CD4-positive, alpha-beta T cell treated with Interleukin-4 for 1 hour (primary cell): ENCODE measurements around the gene TECR.
A peak's percentile ranks its signal among the peaks of the same experiment; 100 is the strongest.
"Not testable (repeated sequence)": the region's sequence is repeated elsewhere in the genome, so short reads cannot be mapped to it uniquely, and the experiment has no call there.

Experiments used
- DNase-seq, 2 donors: peaks; one replicate each; pipeline ENCODE4 v3.0.0-alpha.2; 2020 to 2022

TECR gene, protein sequence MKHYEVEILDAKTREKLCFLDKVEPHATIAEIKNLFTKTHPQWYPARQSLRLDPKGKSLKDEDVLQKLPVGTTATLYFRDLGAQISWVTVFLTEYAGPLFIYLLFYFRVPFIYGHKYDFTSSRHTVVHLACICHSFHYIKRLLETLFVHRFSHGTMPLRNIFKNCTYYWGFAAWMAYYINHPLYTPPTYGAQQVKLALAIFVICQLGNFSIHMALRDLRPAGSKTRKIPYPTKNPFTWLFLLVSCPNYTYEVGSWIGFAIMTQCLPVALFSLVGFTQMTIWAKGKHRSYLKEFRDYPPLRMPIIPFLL

DNA sequence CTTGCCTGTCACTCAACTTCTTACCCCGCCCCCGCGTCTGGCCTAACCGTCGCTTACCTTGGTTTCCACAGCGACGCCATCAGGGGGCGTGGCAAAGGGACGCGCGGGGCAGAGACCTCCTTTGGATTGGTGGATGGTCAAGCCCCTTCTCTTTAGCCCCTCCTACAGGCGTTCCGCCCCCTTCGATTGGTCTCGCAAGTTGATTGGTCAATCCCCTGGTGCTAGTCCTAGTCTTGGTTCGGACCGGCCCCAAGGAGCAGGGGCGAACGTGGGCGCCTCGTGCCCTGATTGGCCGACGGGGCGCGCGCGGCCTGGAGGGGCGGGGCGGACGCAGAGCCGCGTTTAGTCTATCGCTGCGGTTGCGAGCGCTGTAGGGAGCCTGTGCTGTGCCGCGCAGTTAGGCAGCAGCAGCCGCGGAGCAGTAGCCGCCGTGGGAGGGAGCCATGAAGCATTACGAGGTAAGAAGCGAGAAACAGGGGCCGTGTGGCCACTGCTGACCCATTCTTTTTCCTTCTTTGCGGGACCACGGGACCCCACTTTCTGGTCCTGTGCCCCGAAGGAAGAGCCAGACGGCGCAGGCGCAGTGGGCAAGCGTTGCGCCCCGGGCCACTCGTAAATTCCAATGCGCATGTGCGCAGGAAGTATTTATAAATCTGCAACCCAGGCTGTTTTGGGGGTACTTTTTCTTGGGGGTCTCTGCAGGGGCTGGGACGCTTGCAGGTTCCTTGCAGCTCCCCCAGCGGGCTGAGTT is at the start of gene TECR:
Gene TECR, plus strand, starts transcription at position 341 of the 751 bp plus-strand sequence. Its CDS starts 103 bp downstream, at position 444.
- peak; percentile 100 for DNase-seq

DNA sequence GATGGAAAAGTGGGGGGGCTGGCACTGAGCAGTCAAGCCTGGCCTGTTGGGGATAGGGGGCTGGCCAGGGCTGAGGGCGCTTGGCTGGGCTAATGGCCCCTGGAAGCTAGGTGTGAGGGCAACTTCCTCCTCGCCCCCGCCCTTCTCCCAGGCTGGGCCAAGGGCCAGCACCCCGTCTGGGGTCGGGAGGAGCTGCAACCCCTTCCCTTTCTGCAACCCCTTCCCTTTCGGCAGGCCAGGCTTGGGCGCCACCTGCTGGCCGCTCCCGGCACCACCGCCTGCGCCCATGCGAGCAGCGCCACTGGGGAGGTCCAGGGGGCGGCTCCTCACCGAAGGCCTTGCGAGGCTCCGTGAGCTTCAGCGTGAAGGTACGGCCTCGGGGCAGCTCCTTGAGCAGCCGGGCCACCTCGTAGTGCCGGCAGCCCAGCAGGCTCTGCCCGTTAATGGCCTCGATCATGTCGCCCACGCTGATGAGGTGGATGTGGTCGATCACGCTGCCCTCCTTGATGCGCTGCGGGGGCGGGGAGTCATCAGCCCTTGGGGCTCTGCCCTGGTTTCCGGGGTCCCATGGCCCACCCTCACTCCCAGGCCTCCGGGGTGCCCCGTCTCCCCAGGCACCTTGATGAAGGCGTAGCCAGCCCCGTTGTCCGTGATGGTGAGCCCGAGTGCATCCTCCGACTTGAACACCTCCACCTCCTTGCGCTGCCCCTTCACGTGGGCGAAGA is 49.3 kb upstream of the TECR start:
- DNase-seq, result peak; percentile 60 to 71

DNA sequence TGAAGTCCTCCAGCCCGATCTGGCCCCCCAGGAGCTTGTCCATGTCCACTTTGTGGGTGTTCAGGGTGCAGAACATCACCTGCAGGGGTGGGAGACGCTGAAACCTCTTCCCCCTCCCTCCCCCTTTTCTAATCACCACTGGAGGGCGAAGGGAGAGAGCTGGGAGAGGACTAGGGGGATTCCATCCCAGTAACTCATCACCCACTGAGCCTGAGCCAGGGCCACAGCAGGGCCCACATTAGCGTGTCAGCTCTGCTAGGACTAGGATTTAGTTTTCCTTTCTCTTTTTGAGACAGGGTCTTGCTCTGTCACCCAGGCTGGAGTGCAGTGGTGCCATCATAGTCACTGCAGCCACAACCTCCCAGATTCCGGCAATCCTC is 48.7 kb upstream of the TECR start:
- no peak for DNase-seq

DNA sequence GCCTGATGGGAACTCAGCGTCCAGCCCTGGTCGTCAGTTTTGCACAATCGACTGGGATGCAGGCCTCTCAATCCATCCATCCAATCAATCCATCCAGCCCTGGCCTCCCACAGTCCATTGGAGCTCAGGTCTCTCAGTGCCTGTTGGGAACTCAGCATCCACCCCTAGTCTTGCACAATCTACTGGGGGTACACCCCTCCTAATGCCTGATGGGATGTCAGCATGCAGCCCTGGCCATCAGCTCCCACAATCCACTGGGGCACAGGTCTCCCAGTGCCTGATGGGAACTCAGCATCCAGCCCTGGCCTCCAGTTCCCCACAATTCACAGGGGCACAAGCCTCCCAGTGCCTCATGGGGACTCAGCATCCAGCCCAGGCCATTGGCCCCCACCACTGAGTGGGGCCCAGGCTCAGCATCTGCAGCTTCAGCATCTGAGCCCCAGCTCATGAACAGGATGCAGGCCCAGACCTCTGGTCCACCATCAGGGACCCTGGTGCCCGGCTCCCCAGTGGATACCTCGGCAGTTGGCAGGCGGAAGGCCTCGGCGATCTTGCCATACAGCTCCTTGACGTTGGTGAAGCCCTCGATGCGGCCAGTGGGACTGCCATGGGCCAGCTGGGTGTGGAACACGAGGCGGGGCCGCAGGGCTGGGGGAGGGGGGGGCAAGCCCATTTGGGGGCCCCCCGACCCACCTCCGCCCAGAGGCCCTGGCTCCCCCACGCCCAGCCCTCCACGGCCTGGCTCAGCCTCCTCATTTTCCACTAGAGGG is 47.0 kb upstream of the TECR start:
- no peak for DNase-seq

DNA sequence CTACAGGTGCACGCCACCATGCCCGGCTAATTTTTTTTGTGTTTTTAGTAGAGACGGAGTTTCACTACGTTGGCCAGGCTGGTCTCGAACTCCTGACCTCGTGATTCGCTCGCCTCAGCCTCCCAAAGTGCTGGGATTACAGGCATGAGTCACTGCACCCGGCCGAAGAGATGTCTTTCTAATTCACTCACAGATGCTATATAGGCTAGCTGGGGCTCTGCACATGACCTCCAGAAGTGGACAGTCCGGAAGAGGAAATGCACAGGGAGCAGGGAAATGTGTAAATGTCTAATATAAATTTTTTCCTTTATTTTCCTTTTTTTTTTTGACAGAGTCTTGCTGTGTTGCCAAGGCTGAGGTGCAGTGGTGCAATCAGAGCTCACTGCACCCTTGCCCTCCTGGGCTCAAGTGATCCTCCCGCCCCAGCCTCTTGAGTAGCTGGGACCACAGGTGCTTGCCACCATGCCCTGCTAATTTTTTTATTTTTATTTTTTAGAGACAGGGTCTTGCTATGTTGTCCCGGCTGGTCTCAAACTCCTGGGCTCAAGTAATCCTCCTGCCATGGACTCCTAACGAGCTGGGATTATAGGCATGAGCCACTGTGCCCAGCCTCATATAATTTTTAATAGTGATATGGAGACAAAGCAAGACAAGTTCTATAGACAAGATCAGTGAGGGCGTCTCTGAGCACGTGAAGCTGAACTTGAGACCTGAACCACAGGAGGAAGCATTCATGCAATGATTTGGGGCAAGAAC is 41.8 kb upstream of the TECR start:
- DNase-seq, result no peak

DNA sequence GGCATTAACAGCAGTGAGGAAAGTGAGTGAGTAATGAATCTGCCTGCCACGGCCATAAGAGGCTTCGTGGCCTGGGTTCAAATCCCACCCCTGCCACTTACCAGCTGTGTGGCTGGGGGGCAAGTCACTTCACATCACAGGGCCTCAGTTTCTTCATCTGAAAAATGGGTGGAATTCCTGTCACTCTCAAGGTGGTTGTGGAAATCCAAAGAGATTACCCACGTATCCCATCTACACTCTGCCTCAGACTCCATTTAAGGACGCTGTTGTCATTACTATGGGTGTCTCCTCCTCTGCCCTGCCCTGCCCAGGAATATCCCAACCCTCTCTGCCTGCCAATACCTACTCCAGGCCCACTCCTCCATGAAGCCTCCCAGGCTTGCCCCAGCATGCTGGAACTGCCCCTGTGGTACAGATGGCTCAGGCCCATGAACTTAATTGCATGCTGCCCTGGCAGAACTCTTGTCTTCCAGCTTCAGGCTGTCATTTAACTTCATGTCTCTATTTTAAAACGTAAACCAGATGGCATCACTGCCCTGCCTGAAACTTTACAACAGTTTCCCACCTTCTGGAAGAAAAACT is 36.5 kb upstream of the TECR start:
- no peak for DNase-seq

DNA sequence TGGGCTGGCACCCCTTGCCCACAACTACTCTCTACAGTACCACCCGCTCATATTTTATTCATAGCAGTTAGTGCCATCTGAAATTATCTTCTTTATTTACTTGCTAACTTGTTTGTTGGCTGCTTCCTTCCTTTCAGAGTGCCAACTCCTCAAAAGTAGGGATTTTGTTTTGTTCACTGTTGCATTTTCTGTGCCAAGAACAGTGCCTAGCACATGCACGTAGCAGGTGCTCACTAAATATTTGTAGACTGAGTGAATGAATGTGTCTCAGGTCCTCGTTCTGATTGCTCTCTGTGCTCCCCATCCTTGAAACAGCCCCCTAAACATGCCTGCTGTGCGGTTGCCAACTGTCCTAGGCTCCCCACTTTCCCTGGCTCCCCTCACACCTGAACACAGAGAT is 35.0 kb upstream of the TECR start:
- DNase-seq, result no peak

DNA sequence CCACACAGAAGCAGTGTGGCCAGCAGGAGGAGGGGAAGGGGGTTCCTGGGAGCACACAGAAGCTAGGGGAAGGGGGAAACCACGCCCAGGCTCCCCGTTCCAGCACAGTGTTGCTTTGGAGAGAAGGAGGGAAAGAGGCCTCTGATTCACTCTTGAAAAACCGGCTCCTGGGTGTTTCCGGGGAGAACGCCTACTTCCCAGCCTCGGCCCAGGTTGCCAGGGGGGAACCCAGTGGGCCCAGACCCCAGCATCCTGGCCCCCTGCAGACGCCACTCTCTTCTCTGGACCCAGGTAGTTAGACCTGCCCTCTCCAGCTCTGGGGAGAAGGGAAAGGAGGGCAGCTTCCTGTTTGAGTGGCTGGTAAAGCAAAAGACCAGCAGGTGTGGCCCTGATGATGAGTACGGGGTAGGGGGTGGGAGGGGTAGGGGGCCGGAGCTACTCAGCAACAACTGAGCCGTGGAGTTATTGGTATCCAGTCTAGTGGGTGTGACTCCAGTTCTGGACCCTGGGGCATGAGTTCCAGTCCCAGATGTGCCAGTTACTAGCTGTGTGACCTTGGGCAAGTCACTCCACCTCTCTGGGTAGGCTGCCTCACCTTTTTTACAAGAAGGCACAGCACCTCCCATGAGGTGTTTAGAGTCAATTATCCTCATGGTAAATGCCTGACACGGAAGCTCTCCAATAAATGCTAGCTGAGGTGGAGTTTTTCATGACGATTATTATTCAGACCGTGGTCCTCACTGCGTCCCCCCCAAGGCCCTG is 34.3 kb upstream of the TECR start:
- no peak for DNase-seq

DNA sequence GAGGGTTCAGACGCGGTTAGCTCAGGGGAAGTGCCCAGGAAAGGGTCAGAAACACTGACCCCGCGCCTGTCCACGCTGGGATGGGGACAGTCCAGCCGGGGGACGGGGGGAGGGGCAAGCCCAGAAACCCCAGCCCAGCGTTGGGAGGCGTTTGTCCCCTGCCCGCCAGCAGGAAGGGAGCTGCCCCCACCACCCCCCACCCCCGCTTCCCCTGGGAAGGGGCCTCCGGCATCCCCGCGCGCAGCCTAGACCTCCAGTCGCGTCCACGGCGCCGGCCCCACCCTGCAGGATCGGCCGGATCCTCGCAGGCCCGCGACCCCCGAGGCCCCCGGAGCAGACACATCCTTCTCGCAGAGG is 33.7 kb upstream of the TECR start:
- DNase-seq, result no peak

DNA sequence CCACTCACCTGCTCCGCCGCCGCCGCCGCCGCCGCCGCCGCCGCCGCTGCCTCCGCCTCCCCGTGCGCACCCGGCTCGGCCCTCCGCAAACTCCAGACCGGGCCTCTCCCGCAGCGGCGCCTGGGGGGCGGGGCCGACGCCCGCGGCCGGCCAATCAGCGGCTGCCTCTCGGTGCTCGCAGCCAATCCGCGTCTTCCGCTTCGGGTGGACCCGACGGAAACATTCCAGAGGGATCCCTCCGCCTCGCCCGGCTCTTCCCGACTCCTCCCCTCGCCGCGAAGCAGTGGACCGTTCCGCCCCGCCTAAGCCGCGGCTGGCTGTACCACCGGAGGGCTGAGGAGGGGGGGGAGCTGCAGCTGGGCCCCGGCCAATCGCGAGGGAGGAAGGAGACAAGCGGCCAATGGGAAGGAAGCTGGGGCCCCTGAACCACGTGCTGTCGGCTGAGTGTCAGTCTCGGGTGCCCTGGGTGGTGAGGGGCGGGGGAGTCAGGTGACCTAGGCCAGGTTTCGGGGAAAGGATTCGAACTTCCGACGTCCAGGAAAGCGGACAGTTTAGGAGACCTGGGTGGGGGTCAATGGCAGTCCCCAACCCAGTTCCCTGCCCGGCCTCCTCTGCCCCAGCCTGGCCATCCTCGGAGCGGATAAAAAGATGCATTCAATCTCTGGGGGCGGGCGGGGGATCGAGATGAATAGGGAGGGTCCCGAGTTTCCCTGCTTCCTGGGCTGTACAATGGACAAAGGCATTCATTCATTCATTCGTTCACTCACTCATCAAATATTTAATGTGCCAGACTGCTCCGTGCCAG is 33.2 kb upstream of the TECR start, which contains the start of gene GIPC1:
Gene GIPC1, minus strand, starts transcription at position 99 of the 805 bp plus-strand sequence. CDS start 13,151 bp downstream, outside the sequence.
- peak; percentile 80 to 86 for DNase-seq

DNA sequence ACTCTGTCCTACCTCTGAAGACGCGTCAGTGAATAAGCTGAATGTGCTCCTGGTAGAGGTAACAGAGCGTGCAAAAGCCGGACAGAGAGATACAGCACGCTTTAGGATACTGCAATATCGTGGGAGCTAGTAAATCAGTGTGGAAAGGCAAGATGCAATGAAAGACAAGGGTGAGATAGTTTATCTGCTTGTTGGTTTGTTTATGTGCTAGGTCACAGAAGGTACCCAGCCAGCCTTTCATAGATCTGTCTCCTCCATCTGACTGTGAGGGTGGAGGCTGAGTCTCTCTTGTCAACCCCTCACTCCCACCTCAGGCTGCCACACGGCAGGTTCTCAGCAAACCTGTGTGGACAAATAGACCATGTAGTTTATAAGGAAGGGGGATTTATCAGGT is 32.6 kb upstream of the TECR start:
- DNase-seq, result no peak

DNA sequence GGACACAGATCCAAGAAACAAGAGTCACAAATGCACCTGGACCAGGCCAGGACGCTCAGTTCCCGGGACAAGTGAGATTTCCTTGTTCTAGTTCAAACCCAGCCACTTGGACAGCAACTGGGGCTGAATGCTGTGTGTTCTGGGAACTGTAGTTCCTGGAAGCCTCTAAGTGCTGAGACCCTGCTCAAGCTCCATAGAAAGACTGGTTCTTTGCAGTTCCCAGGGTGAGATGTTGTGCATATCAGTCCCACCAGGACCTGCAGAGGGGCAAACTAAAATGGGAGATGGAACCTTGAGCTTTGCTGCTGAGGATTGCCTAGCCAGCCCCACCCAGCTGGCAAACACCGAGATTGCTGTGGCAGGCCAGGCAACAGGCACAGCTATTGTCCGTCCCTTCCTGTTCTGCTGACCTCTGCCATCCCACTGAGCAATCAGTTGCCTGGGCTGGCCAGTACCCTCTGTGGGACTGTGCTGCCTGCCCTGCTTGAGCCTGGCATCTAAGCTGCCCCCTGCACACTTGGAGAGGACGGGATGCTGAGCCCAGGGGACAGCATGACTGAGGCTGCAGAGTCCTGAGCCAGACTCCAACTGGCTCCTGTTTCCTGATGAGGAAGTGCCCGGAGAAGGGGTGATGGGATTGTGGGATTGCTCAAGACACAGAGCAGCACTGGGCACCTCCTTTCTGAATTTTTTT is 32.0 kb upstream of the TECR start:
- no peak for DNase-seq

DNA sequence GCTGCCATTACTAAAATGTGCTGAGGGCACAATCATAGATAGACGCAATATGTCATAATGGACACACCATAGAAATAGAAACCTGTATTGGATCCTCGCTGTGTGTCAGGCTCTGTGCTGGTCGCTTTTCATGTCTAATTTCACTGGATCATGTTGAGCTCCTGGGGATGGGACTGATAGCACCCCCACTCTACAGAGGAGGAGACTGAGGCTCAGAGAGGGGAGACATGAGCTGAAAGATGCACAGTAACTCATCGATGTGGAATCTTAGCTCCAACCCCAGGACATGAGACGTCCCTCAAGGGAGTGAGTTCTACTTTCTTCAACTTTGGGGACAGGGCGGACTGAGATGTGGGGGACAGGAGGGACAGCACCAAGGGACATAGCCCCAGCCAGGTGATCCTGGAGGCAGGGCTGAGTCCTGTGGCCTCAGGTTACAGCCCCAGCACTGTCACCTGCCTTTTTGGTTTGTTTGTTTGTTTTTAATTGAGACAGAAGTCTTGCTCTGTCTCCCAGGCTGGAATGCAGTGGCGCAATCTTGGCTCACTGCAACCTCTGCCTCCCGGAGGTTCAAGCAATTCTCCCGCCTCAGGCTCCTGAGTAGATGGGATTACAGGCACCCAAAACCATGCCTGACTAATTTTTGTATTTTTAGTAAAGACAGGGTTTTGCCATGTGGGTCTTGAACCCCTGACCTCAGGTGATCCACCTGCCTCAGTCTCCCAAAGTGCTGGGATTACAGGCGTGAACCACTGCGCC is 26.9 kb upstream of the TECR start:
- DNase-seq, result no peak

DNA sequence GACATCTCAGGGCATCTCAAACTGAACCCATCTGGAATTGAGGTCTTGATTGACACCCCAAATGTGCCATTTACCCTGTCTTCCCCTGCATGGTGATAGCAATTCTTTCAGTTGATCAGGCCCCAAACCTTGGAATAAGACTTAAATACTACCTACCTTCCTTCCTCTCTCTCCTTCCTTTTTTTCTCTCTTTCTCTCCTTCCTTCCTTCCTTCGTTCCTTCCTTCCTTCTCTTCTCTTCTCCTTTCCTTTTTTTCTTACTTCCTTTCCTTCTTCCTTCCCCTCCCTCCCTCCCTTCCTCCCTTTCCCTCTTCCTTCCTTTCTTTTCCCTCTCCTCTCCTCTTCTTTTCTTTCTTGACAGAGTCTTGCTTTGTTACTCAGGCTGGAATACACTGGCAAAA is 26.1 kb upstream of the TECR start:
- no peak for DNase-seq

DNA sequence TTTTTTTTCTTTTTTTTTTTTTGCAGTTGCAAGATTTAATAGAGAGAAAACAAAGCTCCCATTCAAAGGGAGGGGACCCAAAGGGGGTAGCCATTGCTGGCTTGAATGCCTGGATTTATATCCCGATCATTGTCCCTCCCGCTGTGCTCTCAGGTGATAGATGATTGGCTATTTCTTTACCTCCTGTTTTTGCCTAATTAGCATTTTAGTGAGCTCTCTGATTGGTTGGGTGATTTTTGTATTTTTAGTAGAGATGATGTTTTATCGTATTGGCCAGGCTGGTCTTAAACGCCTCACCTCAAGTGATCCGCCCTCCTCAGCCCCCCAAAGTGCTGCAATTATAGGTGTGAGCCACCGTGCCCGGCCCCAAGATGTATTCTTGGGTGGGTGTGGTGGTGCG is 24.8 kb upstream of the TECR start:
- DNase-seq, result not testable (repeated sequence)

DNA sequence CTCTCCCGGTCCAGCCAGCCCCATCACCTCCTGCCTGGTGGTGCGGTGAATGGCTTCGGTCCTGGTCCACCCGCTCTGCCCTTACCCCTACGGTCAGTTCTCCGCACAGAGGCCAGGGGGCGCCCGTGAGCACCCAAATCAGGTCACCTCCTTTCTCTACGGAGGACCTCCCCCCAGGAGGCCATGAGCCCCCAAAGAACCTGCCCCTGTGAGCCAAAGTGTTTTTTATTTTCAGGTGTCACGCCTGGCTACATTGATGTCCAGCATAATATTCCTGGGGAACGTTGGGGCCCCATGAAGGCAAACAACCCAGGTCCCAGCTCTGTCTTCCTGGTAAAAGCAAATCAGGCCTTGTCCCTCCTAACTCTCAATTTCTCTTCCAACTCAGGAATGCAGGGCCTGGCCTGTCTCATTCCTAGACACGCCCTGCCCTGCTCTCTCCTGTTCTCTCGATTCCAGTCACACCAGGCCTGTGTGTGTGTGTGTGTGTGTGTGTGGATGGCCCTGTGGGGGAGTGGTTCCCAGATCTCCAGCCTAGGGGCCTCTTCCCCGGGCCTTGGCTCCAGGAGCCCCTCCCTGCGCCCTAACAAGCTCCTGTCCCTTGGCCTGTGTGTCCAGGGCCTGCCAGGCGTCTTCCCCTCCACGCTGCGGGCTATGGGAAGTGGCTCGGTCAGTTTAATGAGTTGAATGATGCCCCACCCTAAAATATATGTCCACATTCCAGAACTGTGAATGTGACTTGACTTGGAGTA is 23.7 kb upstream of the TECR start:
- peak; percentile 79 to 80 for DNase-seq

DNA sequence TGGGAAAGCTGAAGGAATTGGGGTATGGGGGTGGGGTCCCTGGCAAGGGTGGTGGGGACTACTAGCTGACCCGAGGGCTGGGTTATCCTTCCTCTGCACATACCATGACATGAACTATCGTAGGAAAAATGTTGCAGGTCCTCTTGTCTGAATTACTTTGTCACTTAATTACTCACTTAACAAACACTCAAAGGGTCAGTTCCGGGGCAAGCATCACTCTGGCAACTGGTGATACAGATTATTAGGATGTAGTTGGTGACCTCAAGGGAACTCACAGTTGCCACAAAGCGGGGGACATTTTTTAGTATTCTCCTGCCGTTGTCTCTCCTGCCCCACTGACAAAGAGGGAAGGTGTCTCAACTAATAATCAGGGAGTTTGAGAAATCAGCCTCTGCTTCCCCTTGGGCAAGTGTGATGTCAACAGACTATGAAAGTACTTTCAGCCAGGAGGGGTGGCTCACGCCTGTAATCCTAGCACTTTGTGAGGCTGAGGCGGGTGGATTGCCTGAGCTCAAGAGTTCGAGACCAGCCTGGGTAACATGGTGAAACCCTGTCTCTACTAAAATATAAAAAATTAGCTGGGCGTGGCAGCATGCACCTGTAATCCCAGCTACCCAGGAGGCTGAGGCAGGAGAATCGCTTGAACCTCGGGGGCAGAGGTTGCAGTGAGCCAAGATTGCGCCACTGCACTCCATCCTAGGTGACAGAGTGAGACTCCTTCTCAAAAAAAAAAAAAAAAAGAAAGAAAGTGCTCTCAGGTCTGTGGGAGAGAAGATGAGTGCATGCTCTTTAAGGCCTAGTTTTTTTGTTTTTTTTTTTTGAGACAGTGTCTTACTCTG is 21.5 kb upstream of the TECR start:
- DNase-seq, result peak in 1 of 2 donors; percentile 52
